Thymus (tissue), 11 donors: ENCODE data around the gene KLHL36. TPM values are rescaled to one million over a fixed set of nuclear protein-coding genes. Genes with fewer than 3 reads are reported as not detected.
"Not testable (repeated sequence)": the region's sequence is repeated elsewhere in the genome, so short reads cannot be mapped to it uniquely, and the experiment has no call there.

Source experiments
- DNase-seq, 9 donors: peaks; one replicate each; pipeline ENCODE4 v3.0.0-alpha.2; 2013; ENCODE audit warnings: low spot score in 9 of 9, low read depth in 6 of 9, missing footprints in 1 of 9
- H3K27ac ChIP-seq, 2 donors: one replicate each; pipeline ENCODE4 v1.5.1; 2013; ENCODE audit warnings: control low read depth in 1 of 2, low read depth in 1 of 2, low read length in 1 of 2, mild to moderate bottlenecking in 1 of 2, moderate library complexity in 1 of 2
- H3K27me3 ChIP-seq, 2 donors: one replicate each; pipeline ENCODE4 v1.5.1; 2013; ENCODE audit warnings: low read length in 1 of 2; ENCODE audit not compliant: control insufficient read depth in 2 of 2, insufficient read depth in 1 of 2
- H3K36me3 ChIP-seq, 2 donors: one replicate each; pipeline ENCODE4 v1.5.1; 2013; ENCODE audit warnings: low read length in 1 of 2, mild to moderate bottlenecking in 1 of 2, moderate library complexity in 1 of 2; ENCODE audit not compliant: control insufficient read depth in 2 of 2, insufficient read depth in 2 of 2
- H3K4me1 ChIP-seq, 2 donors: one replicate each; pipeline ENCODE4 v1.5.1; 2013; ENCODE audit warnings: low read length in 2 of 2; ENCODE audit not compliant: control insufficient read depth in 2 of 2, insufficient read depth in 2 of 2
- H3K4me3 ChIP-seq, 2 donors: one replicate each; pipeline ENCODE4 v1.5.1; 2013; ENCODE audit warnings: low read length in 2 of 2, control low read depth in 1 of 2, mild to moderate bottlenecking in 1 of 2
- H3K9me3 ChIP-seq, 2 donors: one replicate each; pipeline ENCODE4 v1.5.1; 2013; ENCODE audit warnings: low read length in 1 of 2, mild to moderate bottlenecking in 1 of 2; ENCODE audit not compliant: control insufficient read depth in 2 of 2, insufficient read depth in 1 of 2
- WGBS: extraction: QIAGEN DNeasy Blood & Tissue Kit; methylation state at CpG from one replicate; pipeline ENCODE4 v1.1.7; 2013; 5-methylcytosine and 5-hydroxymethylcytosine counted together
- polyA plus RNA-seq: library from polyadenylated mRNA; stranded (reverse); fragments of 200-250 nt; gene quantifications from one replicate; pipeline ENCODE4 v1.2.3, GENCODE V29; 2013
- total RNA-seq: library from RNA; stranded (reverse); fragments of 120-200 nt; gene quantifications from one replicate; pipeline ENCODE4 v1.2.4, GENCODE V29; 2013
- donor health status: healthy.

The KLHL36 gene
- total and polyA plus RNA-seq, 2 donors: 14.4 to 17.8 TPM

DNA sequence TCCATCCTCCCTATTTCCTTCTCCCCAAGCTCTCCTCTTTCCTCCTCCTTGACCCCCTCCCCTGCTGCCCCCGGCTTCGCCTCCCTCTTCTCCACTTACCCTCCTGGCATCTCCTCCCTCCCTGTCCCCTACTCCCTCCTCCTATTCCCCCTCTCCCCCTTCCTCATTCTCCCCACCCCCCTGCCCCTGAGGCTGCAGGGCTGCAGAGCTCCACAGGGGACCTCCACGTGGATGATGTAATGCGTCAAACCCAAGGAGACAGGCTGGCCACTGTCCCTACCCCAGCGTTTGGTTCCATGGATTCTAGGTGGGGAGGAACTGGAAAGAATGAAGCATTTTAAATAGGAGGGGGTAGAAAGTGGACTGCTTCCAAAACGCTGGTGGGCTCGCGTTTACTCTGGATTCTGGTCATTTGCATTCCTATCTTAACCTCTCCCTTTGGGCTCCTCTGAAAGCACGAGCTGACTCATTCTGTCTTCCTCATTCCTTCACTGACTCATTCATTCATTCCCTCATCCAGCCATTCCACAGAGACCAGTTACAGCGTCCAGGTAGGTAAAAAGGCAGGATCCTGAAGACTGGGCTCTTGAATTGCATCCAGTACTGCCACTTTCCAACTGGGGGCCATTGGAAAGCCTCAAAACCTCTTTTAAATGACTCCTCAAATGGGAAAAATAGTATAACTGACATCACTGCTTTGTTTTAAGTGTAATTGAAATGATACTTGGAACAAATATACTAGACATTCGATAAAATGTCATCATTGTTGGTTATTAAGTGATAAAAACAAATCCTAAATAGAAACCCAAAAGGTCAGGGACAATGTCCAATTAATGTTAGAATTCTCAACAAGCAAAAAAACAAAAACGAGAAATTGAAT is 29.5 kb upstream of the KLHL36 start:
- peaks cover 4 to 36% of the 10 kb centered on the region in 2 donors for H3K4me1 ChIP-seq
- peaks cover 13 to 34% of the 10 kb centered on the region in 2 donors for H3K27me3 ChIP-seq
- H3K36me3 ChIP-seq: no peaks in the 10 kb centered on the region
- H3K27ac ChIP-seq: no peak overlapping the region
- DNase-seq: no peak
- no peak overlapping the region for H3K4me3 ChIP-seq
- 46% methylated on average over 12 of the region's 12 CpGs for WGBS
- H3K9me3 ChIP-seq: no peaks in the 10 kb centered on the region

DNA sequence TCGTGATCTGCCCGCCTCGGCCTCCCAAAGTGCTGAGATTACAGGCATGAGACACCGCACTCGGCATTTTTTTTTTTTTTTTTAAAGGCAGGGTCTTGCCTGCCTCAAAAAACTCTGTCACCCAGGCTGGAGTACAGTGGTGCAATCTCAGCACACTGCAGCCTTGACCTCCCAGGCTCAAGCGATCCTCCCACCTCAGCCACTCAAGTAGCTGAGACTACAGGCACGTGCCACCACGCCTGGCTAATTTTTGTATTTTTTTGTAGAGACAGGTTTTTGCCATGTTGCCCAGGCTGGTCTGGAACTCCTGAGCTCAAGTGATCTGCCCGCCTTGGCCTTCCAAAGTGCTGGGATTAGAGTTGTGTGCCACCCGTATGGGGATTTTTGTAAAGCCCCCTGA is 27.4 kb upstream of the KLHL36 start:
- not testable (repeated sequence) for H3K9me3 ChIP-seq, DNase-seq, H3K36me3 ChIP-seq, H3K27ac ChIP-seq, H3K4me3 ChIP-seq
- Histone ChIP-seq H3K4me1 (peaks cover 4 to 24% of the 10 kb centered on the region in 2 donors), H3K27me3 (peaks cover 12 to 29% of the 10 kb centered on the region in 2 donors)
- WGBS: 94% methylated on average over 10 of the region's 10 CpGs

DNA sequence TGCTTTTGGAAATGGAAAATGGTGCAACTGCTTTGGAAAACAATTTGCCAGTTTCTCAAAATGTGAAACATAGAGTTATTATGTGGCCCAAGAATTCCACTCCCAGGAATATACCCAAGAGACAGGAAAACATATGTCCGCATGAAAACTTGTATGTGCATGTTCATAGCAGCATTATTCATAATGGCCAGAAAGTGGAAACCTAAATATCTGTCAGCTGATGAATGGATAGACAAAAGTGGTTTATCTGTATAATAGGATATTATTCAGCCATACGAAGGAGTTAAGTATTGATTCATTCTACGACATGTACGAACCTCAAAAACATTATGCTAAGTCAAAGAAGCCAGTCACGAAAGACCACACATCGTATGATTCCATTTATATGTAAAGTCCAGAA is 22.8 kb upstream of the KLHL36 start:
- peaks cover 0 to 7% of the 10 kb centered on the region in 2 donors for H3K27me3 ChIP-seq
- no peaks in the 10 kb centered on the region for H3K9me3 ChIP-seq
- no peak overlapping the region for H3K4me3 ChIP-seq
- H3K27ac ChIP-seq: no peak overlapping the region
- no peaks in the 10 kb centered on the region for H3K36me3 ChIP-seq
- peaks cover 0 to 9% of the 10 kb centered on the region in 2 donors for H3K4me1 ChIP-seq
- WGBS: 98% methylated on average over 6 of the region's 6 CpGs
- no peak for DNase-seq

DNA sequence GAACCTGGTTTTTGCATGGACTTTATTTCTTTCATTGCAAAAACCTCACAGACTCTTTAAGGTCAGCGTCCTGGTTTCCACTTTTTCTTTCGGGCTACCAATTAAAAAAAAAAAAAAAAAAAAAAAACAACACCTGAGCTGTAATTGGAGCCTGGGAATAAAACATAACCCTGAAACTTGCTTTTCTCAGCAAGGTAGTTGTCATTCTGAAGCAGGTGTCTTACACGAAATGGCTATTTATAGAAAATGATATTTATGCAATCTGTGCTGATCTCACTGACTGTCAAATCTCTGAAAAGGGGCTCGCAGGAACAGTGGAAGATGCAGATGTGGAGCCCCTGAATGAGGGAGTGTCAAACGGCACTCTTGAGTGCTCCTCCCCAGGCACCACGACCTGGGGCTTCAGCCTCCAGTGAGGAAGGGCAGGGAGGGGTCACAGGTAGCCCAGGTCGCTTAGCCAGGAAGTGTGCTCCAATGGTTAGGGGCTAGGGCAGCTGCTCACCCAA is 20.0 kb upstream of the KLHL36 start:
- DNase-seq: no peak
- WGBS: 81% methylated on average over 7 of the region's 7 CpGs
- H3K4me1 ChIP-seq: peaks cover 0 to 5% of the 10 kb centered on the region in 2 donors

DNA sequence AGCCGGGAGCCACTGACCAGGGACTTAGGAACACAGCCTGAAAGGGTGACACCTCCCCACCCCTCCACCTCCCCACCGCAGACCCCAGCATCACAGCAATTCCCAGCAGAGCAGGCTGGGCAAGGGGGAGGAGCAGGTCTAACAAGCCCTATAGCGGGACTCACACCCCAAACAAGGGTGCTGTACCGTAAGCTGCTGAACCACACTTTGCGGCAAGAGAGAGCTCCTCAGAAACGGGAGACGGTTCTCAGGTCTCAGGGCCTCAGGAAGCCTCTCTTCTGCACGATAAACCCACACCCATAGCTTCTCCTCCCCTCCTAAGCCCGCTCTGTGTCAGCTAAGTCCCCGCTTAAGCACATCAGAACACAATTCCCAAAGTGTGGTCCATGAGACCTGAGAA is 18.7 kb upstream of the KLHL36 start:
- H3K4me3 ChIP-seq: no peak overlapping the region
- no peak overlapping the region for H3K27ac ChIP-seq
- 89% methylated on average over 10 of the region's 10 CpGs for WGBS
- H3K27me3 ChIP-seq: peaks cover 0 to 7% of the 10 kb centered on the region in 2 donors
- H3K36me3 ChIP-seq: no peaks in the 10 kb centered on the region
- H3K4me1 ChIP-seq: peaks cover 0 to 5% of the 10 kb centered on the region in 2 donors
- DNase-seq: no peak
- no peaks in the 10 kb centered on the region for H3K9me3 ChIP-seq

More for the DNA sequence above, 20.0 kb upstream of the KLHL36 start:
- Histone ChIP-seq H3K36me3 (no peaks in the 10 kb centered on the region), H3K9me3 (no peaks in the 10 kb centered on the region), H3K4me3 (no peak overlapping the region), H3K27ac (no peak overlapping the region), H3K27me3 (peaks cover 0 to 7% of the 10 kb centered on the region in 2 donors)

DNA sequence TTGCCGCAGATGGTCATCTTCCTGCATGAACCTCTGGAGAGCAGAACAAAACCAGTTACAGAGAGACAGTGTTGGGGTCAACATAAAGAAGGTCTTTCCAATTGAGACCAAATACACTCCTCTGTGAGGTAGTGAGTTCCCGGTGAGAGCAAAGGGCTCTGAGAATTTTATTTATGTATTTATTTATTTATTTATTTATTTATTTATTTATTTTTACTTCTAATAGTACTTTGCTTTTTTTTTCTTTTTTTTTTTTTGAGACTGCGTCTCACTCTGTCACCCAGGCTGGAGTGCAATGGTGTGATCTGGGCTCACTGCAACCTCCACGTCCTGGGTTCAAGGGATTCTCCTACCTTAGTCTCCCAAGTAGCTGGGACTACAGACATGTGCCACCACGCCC is 18.3 kb upstream of the KLHL36 start:
- no peak for DNase-seq
- H3K27ac ChIP-seq: no peak overlapping the region
- 94% methylated on average over 5 of the region's 5 CpGs for WGBS
- peaks cover 0 to 8% of the 10 kb centered on the region in 2 donors for H3K27me3 ChIP-seq
- no peaks in the 10 kb centered on the region for H3K9me3 ChIP-seq
- H3K4me3 ChIP-seq: no peak overlapping the region
- no peaks in the 10 kb centered on the region for H3K36me3 ChIP-seq
- peaks cover 0 to 5% of the 10 kb centered on the region in 2 donors for H3K4me1 ChIP-seq

DNA sequence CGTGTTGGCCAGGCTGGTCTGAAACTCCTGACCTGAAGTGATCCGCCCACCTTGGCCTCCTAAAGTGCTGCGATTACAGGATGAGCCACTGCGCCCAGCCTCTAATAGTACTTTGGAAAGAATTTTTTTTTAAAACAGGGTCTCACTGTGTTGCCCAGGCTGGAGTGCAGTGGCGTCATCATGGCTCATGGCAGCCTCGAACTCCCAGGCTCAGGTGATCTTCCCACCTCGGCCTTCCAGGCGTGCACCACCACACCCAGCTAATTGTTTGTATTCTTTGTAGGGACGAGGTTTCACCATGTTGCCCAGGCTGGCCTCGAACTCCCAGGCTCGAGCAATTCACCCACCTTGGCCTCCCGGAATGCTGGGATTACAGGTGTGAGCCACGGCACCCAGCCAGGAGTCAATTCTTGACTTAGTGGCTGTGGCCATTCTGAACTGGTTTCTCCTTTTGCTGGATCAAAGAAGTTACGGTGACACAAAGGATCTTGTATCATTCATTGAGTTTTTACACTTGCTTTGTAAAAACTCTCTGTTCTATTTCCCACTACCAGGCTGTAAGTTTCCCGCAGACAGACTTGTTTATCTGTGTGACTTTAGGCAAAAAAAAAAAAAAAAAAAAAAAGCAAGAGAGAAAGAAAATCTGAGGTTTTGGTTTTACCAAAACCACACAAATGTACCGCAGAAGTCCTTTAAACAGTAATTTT is 17.7 kb upstream of the KLHL36 start:
- no peak for DNase-seq
- H3K4me3 ChIP-seq: no peak overlapping the region
- peaks cover 0 to 5% of the 10 kb centered on the region in 2 donors for H3K4me1 ChIP-seq
- no peak overlapping the region for H3K27ac ChIP-seq
- H3K27me3 ChIP-seq: peaks cover 0 to 9% of the 10 kb centered on the region in 2 donors
- no peaks in the 10 kb centered on the region for H3K9me3 ChIP-seq
- 86% methylated on average over 16 of the region's 16 CpGs for WGBS
- H3K36me3 ChIP-seq: no peaks in the 10 kb centered on the region

DNA sequence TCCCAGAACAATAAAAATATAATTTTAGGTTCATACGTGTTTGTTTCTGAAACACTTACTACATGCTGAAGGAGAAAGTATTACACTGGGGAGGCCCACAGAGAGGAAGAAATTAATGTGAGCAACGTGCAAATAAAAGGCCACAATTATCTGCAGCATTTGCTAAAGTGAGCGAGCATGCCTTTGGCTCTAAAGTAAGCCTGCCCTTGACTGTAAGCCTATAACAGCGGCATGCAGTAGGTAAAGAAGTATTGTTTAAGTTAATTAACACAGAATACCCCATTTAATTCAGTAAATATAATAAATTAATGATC is 17.2 kb upstream of the KLHL36 start:
- 55% methylated on average over 4 of the region's 4 CpGs for WGBS
- Histone ChIP-seq H3K9me3 (no peaks in the 10 kb centered on the region), H3K4me3 (no peak overlapping the region), H3K27me3 (peaks cover 0 to 9% of the 10 kb centered on the region in 2 donors), H3K4me1 (peaks cover 0 to 5% of the 10 kb centered on the region in 2 donors), H3K27ac (no peak overlapping the region), H3K36me3 (no peaks in the 10 kb centered on the region)
- DNase-seq: no peak

DNA sequence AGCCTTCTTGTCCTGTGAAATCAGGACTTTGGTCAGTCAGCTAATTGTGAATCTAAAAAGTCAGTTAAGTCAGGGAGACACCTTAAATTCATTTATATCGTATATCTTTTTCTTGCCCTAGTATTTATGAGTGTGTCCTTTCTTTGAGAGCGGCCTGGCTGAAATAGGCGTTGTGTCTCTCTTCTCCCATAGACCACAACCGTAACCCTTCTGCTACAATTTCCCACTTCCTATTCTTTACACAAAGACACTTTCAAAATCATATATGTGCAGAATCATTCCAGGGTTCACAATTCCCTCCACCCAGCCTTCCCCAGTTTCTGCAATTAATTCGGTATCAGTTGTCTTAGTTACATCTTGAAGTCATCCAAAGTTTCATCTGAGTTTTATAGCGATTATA is 16.4 kb upstream of the KLHL36 start:
- Histone ChIP-seq H3K4me3 (no peak overlapping the region), H3K4me1 (peaks cover 0 to 5% of the 10 kb centered on the region in 2 donors), H3K27ac (no peak overlapping the region), H3K9me3 (no peaks in the 10 kb centered on the region), H3K27me3 (peaks cover 0 to 9% of the 10 kb centered on the region in 2 donors), H3K36me3 (no peaks in the 10 kb centered on the region)
- no peak for DNase-seq
- 61% methylated on average over 6 of the region's 6 CpGs for WGBS
